Stimulated activated CD8-positive, alpha-beta memory T cell treated with anti-CD3 and anti-CD28 coated beads, Interleukin-7, amount 100 ng/mL, for 4 hours (primary cell): Measurements from ENCODE around the gene PATZ1.

Experiments
- DNase-seq, 2 donors: peaks; one replicate each; pipeline ENCODE4 v3.0.0-alpha.2; 2020; ENCODE audit warnings: low read depth in 2 of 2

The PATZ1 gene

DNA sequence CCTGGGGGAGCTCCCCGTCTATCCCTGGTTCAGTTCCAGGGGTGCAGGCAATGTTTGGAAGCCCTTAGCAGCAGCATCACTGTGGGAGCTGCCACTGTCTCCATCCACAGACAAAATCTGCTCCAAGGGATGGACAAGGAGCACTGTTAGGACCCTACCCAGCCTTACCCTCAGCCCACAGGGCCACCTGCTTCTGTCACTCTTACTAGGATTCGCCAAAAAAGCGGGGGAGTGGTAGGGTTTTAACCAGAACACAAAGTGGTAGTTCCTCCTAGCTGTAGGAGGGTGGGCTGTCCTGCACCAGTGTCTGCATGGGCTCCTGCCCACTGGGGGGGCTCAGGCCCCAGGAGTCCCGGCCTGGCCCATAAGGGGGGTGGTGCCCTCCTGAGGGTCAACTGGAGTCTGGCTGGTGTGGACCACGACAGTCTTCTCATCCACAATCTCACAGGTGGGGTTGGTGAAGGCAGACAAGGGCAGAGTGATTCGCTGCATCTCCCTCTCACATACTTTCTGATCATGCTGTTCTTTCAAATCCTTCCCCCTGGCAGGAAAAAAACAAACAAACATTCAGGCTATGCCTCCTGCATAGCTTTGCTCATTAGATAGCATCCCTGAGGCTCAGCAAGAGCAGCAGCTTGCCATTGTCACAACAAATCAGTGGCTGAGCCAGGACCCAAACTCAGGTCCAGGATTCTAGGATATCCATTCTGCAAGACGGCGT is 63.2 kb downstream of the PATZ1 start:
- no peak for DNase-seq

- no peak for DNase-seq
These were observed 64.4 kb downstream of the PATZ1 start for GRCh38 chr22:31281733-31282132.

GRCh38 chr22:31279821-31280505 is 66.2 kb downstream of the PATZ1 start:
- DNase-seq, result no peak

DNA sequence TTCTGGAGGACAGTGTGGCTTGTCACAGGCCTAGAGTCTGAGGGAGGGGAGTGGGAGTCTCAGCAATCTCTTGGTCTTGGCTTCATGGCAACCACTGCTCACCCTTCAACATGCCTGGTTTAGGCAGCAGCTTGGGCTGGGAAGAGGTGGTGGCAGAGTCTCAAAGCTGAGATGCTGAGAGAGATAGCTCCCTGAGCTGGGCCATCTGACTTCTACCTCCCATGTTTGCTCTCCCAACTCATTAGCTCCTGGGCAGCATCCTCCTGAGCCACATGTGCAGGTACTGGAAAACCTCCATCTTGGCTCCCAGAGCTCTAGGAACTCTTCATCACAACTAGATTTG is 66.8 kb downstream of the PATZ1 start:
- no peak for DNase-seq

DNA sequence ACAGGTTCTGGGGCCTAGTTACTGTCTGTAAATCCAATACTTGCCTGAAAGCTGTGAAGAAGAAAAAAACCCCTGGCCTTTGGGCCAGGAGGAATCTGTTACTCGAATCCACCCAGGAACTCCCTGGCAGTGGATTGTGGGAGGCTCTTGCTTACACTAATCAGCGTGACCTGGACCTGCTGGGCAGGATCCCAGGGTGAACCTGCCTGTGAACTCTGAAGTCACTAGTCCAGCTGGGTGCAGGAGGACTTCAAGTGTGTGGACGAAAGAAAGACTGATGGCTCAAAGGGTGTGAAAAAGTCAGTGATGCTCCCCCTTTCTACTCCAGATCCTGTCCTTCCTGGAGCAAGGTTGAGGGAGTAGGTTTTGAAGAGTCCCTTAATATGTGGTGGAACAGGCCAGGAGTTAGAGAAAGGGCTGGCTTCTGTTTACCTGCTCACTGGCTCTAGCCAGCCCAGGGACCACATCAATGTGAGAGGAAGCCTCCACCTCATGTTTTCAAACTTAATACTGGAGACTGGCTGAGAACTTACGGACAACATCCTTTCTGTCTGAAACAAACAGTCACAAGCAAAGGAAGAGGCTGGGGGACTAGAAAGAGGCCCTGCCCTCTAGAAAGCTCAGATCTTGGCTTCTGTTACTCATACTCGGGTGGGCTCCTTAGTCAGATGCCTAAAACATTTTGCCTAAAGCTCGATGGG is 67.4 kb downstream of the PATZ1 start:
- no peak for DNase-seq

- no peak for DNase-seq
These were observed 68.0 kb downstream of the PATZ1 start for GRCh38 chr22:31278151-31278621.

DNA sequence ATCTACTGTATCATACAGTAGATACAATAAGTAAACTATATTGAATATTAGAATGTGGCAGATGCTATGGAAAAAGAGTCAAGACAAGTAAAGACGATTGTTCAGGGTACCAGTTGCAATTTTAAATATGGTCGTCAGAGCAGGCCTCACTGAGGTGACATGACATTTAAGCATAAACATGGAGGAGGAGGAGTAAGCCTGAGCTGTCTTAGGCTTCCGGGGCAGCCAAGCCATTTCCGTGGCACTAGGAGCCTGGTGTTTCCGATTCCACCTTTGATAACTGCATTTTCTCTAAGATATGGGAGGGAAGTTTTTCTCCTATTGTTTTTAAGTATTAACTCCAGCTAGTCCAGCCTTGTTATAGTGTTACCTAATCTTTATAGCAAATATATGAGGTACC is 68.4 kb downstream of the PATZ1 start:
- DNase-seq, result no peak

GRCh38 chr22:31276426-31277167 is 69.5 kb downstream of the PATZ1 start:
- no peak for DNase-seq
